ENCODE data around the gene ARHGAP42. TPM values are rescaled to one million over a fixed set of nuclear protein-coding genes. Genes with fewer than 3 reads are reported as not detected.

Gene ARHGAP42
- total RNA-seq, 4 donors from 2014 or later: 7.6 to 22.2 (median 14.6) TPM

GRCh38 chr11:100932474-100933100, 245.5 kb downstream of the ARHGAP42 start:
- 23 to 26% methylated on average over 3 of the region's 3 CpGs for WGBS, 2 donors
- TF ChIP-seq POLR2A (IDR thresholded peaks at IDR 0.05) (no peak), CTCF (IDR thresholded peaks at IDR 0.05) (no peak)
- H3K4me3 ChIP-seq (ENCODE audit: low read depth, poor library complexity, severe bottlenecking): no peak overlapping the region
- no peak for DNase-seq (ENCODE audit: low spot score in 2 of 2)
- intact Hi-C loops (cut with DNase I; ENCODE audit: low total_unique reads): loop anchor here (5.0 kb wide), 1 partner anchor 355 kb away; no protein-coding TSS in a partner anchor

- no peak for DNase-seq (ENCODE audit: low spot score in 2 of 2)
- TF ChIP-seq CTCF (IDR thresholded peaks at IDR 0.05): no peak
- TF ChIP-seq POLR2A (IDR thresholded peaks at IDR 0.05): no peak
- no peak overlapping the region for H3K4me3 ChIP-seq (ENCODE audit: low read depth, poor library complexity, severe bottlenecking)
- intact Hi-C loops (cut with DNase I; ENCODE audit: low total_unique reads): no loop called here
- 73 to 76% methylated on average over 6 of the region's 6 CpGs for WGBS, 2 donors
These were observed 249.7 kb downstream of the ARHGAP42 start for GRCh38 chr11:100936781-100937180.

GRCh38 chr11:100939571-100939970, 252.5 kb downstream of the ARHGAP42 start:
- TF ChIP-seq POLR2A (IDR thresholded peaks at IDR 0.05) (no peak), CTCF (IDR thresholded peaks at IDR 0.05) (no peak)
- no peak overlapping the region for H3K4me3 ChIP-seq (ENCODE audit: low read depth, poor library complexity, severe bottlenecking)
- DNase-seq (ENCODE audit: low spot score in 2 of 2): no peak
- WGBS, 2 donors: 47 to 59% methylated on average over 5 of the region's 5 CpGs
- intact Hi-C loops (cut with DNase I; ENCODE audit: low total_unique reads): no loop called here

GRCh38 chr11:100940111-100940510, 253.0 kb downstream of the ARHGAP42 start:
- no peak for TF ChIP-seq POLR2A (IDR thresholded peaks at IDR 0.05)
- no peak for TF ChIP-seq CTCF (IDR thresholded peaks at IDR 0.05)
- 79 to 87% methylated on average over 3 of the region's 3 CpGs for WGBS, 2 donors
- H3K4me3 ChIP-seq (ENCODE audit: low read depth, poor library complexity, severe bottlenecking): no peak overlapping the region
- DNase-seq (ENCODE audit: low spot score in 2 of 2): no peak
- intact Hi-C loops (cut with DNase I; ENCODE audit: low total_unique reads): no loop called here

- WGBS, 2 donors: 88 to 91% methylated on average over 2 of the region's 2 CpGs
- intact Hi-C loops (cut with DNase I; ENCODE audit: low total_unique reads): no loop called here
- no peak overlapping the region for H3K4me3 ChIP-seq (ENCODE audit: low read depth, poor library complexity, severe bottlenecking)
- DNase-seq (ENCODE audit: low spot score in 2 of 2): no peak
- TF ChIP-seq CTCF (IDR thresholded peaks at IDR 0.05) (no peak), POLR2A (IDR thresholded peaks at IDR 0.05) (no peak)
These were observed 253.9 kb downstream of the ARHGAP42 start for GRCh38 chr11:100941033-100941432.

DNA sequence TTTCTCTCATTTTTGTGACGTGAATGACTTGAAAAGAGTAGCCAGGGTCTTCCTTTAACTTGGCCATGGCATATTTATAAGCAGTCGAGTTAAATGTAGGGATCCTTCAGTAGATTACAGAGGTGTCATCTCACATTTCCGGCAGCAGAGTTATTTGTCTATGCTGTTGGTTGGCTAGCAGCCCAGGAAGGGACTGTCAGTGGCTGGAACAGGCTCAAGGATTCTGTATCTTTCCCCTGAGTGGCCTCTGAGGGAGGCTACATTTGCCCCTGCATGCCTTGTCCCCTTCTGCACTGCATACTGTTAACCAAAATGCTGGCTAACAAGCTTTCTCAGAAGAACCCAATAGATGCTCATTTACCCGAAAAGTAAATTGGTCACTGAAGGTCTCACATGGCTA, 254.9 kb downstream of the ARHGAP42 start:
- no peak overlapping the region for H3K4me3 ChIP-seq (ENCODE audit: low read depth, poor library complexity, severe bottlenecking)
- no peak for TF ChIP-seq POLR2A (IDR thresholded peaks at IDR 0.05)
- TF ChIP-seq CTCF (IDR thresholded peaks at IDR 0.05): no peak
- DNase-seq (ENCODE audit: low spot score in 2 of 2): no peak
- 67 to 77% methylated on average over 4 of the region's 4 CpGs for WGBS, 2 donors
- intact Hi-C loops (cut with DNase I; ENCODE audit: low total_unique reads): no loop called here
